ENCODE data around the gene GDPD4. TPM values are rescaled to one million over a fixed set of nuclear protein-coding genes. Genes with fewer than 3 reads are reported as not detected.

The GDPD4 gene
- total and polyA plus RNA-seq, 9 of the 15 experiments (the other 6 are each of a cell fraction or from before 2014, with no cell fraction given) = 0.40 TPM; not detected in 8

GRCh38 chr11:77203901-77204753 lies 97.4 kb downstream of the GDPD4 start:
- in situ Hi-C loops (cut with MboI) = no loop called here
- CTCF ChIA-PET (ENCODE audit: low intra/inter-chr PET ratio) = no interaction called here

More at GRCh38 chr11:77203901-77204753, 97.4 kb downstream of the GDPD4 start:
- H3K36me3 ChIP-seq (ENCODE audit: control insufficient read depth, insufficient read depth, low read length) = no peaks in the 10 kb centered on the region
- POLR2A ChIA-PET = interaction anchor here (0.6 to 1.5 kb wide), 4 partner anchors 10 to 268 kb away, joined by 4 to 6 read pairs (median 4); no protein-coding TSS in a partner anchor
- H3K27me3 ChIP-seq (ENCODE audit: control insufficient read depth in 2 of 2, insufficient read depth in 2 of 2, low read length in 2 of 2) = peaks cover 7 to 59% of the 10 kb centered on the region in 2 experiments; a peak in 4 of 5 replicates
- 6% methylated on average over 19 of the region's 20 CpGs for WGBS (ENCODE audit: insufficient coverage, low coverage, missing lambda C conversion rate)
- H4K20me1 ChIP-seq (replicated peaks; ENCODE audit: control insufficient read depth, insufficient read depth, low read length) = no peaks in the 10 kb centered on the region; the same call in 1 of the 2 replicates
- no peak overlapping the region for H3K9ac ChIP-seq (ENCODE audit: insufficient read depth in 1 of 2, low read depth in 2 of 2, low read length in 2 of 2)
- BruUV-seq (replicated peaks) = no TSS peak
- intact Hi-C loops (cut with micrococcal nuclease) = no loop called here
- no peak overlapping the region for H3K27ac ChIP-seq (ENCODE audit: extremely low read depth, low read depth, low read length)
- TF ChIP-seq ZNF57 (CRISPR knock-in tag; IDR thresholded peaks at IDR 0.05) = no peak
- no peak for TF ChIP-seq ZNF561 (CRISPR knock-in tag; conservative IDR thresholded peaks at IDR 0.05)
- TF ChIP-seq, protein P1, sequence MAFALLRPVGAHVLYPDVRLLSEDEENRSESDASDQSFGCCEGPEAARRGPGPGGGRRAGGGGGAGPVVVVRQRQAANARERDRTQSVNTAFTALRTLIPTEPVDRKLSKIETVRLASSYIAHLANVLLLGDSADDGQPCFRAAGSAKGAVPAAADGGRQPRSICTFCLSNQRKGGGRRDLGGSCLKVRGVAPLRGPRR (CRISPR knock-in tag; IDR thresholded peaks at IDR 0.05) = no peak
- TF ChIP-seq TCF7L2 (IDR thresholded peaks at IDR 0.05; ENCODE audit: low read depth, low read length) = no peak
- no peak for TF ChIP-seq U2AF1 (optimal IDR thresholded peaks at IDR 0.05; ENCODE audit: low read depth, low read length)
- TF ChIP-seq ELF2 (CRISPR knock-in tag; IDR thresholded peaks at IDR 0.05) = no peak
- no peak for TF ChIP-seq ZNF583 (CRISPR knock-in tag; IDR thresholded peaks at IDR 0.05)
- TF ChIP-seq ILF3 (IDR thresholded peaks at IDR 0.05; ENCODE audit: borderline replicate concordance) = no peak
- H3K4me2 ChIP-seq (ENCODE audit: insufficient read depth, low read length) = no peak overlapping the region
- DNase-seq (ENCODE audit: extremely low read depth in 1 of 4, low spot score in 3 of 4) (no peak), FAIRE-seq (no peak), ATAC-seq (no peak; the same call in 2 of the 3 replicates)
- H2AFZ ChIP-seq (ENCODE audit: low read depth, low read length) = no peak overlapping the region
- peaks cover 2% of the 10 kb centered on the region for H3K9me1 ChIP-seq (ENCODE audit: control insufficient read depth, insufficient read depth, low read length)
- H3K9me3 ChIP-seq (replicated peaks; ENCODE audit: control insufficient read depth, insufficient read depth, low read depth, low read length) = no peaks in the 10 kb centered on the region
- peaks cover 0 to 8% of the 10 kb centered on the region in 2 experiments; a peak in 1 of 5 replicates for H3K4me1 ChIP-seq (replicated peaks in 1 of 2; ENCODE audit: control insufficient read depth in 2 of 2, insufficient read depth in 2 of 2, low read length in 2 of 2)
- no peak overlapping the region for H3K4me3 ChIP-seq
- no peaks in the 10 kb centered on the region for H3K79me2 ChIP-seq (ENCODE audit: control insufficient read depth, insufficient read depth, low read length)
